ENCODE measurements around the gene TUSC1.
"Not testable (repeated sequence)": the region's sequence is repeated elsewhere in the genome, so short reads cannot be mapped to it uniquely, and the experiment has no call there.

Gene TUSC1

DNA sequence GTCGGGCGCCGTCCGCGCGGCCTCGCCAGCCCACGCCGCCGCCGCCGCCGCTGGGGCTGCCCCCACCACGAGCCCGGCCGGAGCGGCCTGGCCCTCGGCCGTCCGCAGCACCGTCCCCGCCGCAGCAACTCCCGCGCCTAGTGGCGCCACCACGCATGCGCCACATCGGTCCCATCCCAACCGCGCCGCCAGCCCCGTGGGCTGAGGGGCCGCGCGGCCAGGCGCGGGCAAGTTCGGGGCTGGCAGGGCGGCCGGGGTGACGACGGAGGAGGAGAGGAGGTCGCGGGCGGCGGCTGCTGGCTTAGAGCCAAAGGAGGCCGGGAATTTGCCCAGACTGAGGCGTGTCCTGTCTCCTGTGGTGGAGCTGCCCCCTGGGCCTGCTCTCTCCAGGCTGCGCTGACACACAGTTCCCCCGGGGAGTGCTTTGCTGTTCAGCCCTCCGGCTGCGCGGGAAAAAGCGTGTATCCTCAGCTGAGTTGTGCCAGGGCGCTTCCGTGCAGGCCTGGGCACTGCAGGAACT lies at the start of gene TUSC1:
TSS of gene TUSC1 (minus strand) at position 298 of the 520 bp plus-strand sequence. CDS start at position 166, 132 bp downstream.
- DNase-seq = peak; percentile 61 to 97 (median 76)
- intact Hi-C loops (cut with DNase I) = no loop called here

DNA sequence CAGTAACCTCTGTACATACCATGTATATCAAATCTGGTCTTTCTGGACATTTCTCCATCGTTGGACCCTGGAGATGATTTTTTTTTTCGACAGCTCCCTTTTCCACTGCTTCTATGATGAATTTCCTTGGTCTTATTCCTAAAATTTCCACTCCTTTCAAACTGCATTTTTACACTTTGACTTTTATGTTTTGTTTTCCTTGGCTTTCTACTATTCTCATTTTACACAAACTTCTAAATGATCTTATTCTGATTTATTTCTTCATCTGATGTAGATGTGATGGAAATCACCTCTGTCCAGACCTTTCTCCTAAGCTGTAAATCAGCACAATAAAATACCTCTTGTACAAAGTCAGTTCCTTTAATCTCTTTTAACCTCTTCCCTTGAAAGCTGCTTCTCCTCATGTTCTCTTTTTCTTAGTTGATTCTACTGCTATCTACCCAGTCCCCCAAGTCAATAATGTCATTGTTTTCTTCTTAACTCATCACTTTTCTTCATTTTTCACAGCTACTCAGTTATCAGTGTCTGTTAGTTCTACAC lies 48.7 kb upstream of the TUSC1 start:
- DNase-seq = no peak
- intact Hi-C loops (cut with DNase I) = no loop called here

DNA sequence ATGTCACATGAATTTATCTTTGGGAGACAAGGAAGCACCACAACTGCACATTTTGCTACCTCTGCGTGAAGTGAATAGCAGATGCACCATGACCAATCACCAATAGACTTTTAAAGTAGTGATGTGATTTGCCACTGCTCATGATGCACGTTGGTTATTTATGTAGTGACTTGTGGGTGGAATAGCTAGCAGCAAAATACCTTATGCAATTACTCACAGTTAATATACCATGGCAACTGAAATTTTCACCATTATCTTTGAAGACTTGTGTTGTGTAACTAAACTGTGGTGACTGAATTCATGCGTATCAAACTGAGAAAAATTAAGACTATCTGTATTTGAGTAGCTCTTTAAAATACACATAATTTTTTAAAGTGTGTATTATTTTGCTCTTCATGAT lies 46.2 kb upstream of the TUSC1 start:
- no peak for DNase-seq
- intact Hi-C loops (cut with DNase I) = no loop called here

DNA sequence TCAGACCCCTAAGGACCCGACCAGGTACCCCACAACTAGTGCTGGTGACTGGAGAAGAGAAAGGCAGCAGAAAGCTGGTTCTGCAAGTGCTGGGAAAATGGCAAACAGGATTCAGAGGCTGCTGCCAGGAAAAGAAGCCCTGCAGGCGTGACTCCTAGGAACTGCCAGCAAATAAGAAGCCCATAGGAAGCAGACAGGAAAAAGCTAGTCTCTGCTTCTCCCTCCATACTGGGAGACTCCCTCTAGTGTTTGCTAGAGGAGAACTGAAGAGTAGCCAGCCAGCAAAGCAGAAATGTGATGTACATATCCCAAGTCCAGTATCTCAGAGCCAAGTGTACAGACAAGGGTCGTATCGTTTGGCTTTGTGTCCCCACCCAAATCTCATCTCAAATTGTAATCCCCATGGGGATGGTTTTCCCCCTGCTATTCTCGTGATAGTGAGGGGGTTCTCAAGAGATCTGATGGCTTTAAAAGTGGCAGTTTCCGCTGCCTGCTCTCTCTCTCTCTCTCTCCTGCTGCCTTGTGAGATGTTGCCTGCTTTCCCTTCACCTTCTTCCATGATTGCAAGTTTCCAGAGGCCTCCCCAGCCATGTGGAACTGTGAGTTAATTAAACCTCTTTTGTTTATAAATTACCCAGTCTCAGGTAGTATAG lies 38.1 kb upstream of the TUSC1 start:
- DNase-seq = peak in 1 of 10 donors; percentile 14
- intact Hi-C loops (cut with DNase I) = no loop called here

DNA sequence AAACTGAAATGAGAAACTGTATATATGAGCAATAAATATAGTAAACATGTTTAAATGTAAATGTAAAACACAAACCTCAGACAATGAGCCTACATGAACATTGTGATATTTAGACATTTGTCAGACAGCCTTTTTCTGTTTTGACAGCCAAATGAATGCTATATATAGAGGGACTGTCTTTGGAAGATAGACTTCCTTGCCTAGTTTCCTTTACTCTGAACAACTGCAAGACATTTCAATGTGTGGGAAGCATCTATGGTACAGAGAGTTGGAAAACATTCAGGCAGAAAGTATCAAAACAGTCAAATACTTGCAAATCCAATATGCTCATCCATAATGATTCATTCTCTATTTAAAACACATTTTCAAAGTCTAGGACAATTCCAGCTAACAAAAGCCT lies 31.7 kb upstream of the TUSC1 start:
- intact Hi-C loops (cut with DNase I) = no loop called here
- no peak for DNase-seq

DNA sequence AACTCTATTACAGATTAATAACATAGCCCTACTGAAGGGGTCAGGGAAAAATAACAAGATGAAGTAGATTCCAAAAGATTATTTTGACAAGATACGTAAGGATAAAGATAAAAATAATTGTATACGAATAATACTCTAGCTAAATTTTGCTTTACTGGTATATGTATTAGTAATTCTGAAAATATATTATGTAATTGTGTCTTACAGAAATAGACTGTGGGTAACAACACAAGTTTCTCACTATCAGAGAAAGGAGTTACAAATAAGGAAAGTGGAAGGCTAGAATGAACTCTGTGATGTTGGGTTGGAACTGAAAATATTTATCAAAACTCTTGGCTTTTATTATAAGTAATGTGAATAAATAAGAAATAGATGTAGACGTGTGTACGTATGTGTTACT lies 26.6 kb upstream of the TUSC1 start:
- no peak for DNase-seq

DNA sequence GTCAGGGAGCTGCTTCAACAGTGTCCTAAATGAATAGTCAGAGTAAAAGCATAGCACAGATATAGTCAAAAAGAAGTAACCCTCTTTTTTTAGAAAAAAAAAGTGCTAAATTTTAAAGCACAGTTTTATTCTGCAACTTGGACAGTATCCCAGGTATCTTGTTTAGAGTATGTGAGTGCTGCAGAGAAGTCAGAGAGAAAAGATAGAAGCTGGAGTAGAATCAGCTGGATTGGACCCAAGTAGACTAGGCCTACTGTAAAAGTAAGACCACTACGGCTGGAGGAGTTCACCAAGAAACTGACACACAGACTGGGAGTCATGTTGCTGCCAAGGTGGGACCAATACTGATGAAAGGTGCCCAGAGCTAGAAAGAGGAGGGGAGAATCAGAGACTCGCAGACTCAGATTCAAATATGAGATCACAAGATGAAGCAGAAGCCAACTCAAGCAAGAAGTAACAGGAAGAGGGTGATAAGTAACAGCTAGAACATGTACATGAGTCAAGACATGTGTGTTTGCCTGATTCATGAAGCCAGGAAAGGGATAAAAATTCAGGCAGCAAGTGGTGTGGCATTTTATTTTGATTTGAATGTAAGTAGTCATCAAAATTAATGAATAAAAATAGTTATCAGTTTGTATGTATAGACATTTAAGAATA lies 25.6 kb upstream of the TUSC1 start:
- intact Hi-C loops (cut with DNase I) = no loop called here
- no peak for DNase-seq

More for the DNA sequence above, 26.6 kb upstream of the TUSC1 start:
- intact Hi-C loops (cut with DNase I) = no loop called here

DNA sequence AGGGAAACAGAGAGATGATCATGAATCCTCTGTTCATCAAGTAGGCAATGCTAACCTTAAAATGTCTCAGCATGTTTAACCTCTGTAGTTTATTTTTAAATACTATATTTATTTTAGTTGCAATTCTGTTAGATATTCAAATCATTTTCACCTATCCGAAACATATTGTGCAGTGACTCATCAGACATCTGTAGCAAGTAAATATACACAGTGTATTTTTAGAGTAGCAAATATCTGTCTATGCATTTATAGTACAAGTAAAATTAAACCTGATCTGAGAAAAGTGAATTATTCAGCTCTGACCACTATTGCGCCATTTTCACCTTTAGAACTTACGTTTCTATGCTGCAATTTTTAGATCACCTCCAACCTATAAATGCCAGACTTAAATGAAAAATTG lies 24.3 kb upstream of the TUSC1 start:
- intact Hi-C loops (cut with DNase I) = no loop called here
- no peak for DNase-seq

- intact Hi-C loops (cut with DNase I) = not testable (repeated sequence)
Observed at GRCh38 chr9:25700899-25701298, 22.7 kb upstream of the TUSC1 start.

GRCh38 chr9:25700430-25700829 lies 22.2 kb upstream of the TUSC1 start:
- no peak for DNase-seq
- intact Hi-C loops (cut with DNase I) = no loop called here

More at GRCh38 chr9:25700899-25701298, 22.7 kb upstream of the TUSC1 start:
- not testable (repeated sequence) for DNase-seq

DNA sequence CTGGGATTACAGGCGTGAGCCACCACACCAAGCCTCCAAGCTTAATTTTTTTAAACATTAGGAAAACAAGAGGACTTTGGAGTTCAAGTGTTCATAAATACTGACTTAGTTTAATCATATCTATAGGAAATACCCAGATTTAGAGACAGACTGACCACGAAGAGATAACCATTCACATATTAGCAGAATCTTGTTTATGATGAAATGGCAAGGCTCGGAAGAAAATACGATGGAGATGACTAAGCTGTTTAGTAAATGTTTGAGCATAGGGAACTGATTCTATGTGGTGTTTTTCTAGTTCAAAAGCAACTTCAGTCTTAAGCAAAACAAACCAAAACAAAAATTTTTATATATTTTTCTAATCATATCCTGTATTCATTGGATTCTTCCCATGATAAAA lies 13.5 kb upstream of the TUSC1 start:
- intact Hi-C loops (cut with DNase I) = no loop called here
- DNase-seq = no peak

GRCh38 chr9:25684321-25684720 lies 6.1 kb upstream of the TUSC1 start:
- intact Hi-C loops (cut with DNase I) = no loop called here
- no peak for DNase-seq

DNA sequence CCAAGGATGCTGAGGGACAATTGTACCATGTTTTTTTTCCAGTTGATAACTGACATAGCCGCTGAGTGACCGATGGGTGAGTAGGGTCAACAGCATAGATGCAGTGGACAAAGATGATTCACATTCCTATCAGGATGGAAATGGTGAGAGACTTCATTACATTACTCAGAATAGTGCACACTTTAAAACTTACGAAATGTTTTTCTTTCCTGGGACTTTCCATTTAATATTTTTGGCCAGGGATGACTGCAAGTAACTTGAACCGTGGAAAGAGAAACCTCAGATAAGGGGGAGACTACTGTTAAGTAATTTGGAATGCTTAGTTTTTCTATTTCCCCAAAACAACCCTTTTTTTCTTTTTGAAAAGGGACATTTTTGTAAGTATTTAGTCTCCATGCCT lies 3.0 kb upstream of the TUSC1 start:
- intact Hi-C loops (cut with DNase I) = no loop called here
- no peak for DNase-seq

DNA sequence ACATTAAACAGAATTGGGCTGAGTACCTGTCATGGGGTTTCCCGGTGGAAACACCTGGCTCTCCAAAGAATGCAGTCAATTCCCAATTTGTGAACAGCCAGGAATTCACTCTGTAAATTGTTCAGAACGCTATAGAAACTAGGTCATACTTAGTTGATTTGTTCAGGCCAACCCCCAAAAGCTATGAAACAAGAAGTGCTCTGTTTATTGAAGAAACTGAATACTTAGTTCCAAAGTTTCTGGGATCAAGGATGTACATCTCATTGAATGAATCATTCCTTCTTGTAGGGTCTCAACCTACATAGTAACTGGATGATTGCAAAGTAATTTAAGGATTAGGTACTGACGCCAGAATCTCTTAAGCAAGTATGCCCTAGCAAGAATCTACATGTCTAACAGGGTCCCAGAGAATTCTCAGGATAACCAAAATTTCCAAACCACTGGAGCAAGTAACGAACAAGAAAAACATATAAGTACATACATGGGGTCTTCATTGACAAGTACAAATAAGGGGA lies 659 bp upstream of the TUSC1 start:
- no peak for DNase-seq
- intact Hi-C loops (cut with DNase I) = no loop called here

GRCh38 chr9:25677301-25678146 lies 720 bp downstream of the TUSC1 start:
- intact Hi-C loops (cut with DNase I) = no loop called here
- peak; percentile 60 to 97 (median 72) for DNase-seq

DNA sequence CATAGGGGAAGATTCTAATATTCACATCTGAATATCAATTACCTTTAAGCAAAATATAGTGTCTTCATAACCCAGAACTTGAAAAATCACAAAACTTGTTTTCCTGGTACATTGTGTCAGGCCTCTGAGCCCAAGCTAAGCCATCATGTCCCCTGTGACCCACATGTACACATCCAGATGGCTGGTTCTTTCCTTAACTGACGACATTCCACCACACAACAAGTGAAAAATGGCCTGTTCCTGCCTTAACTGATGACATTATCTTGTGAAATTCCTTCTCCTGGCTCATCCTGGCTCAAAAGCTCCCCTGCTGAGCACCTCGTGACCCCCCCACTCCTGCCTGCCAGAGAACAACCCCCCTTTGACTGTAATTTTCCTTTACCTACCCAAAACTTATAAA lies 2.4 kb downstream of the TUSC1 start:
- DNase-seq; intact Hi-C loops (cut with DNase I): not testable (repeated sequence)

- DNase-seq = no peak
- intact Hi-C loops (cut with DNase I) = no loop called here
Observed at GRCh38 chr9:25658571-25658970, 19.7 kb downstream of the TUSC1 start.

- intact Hi-C loops (cut with DNase I) = no loop called here
- no peak for DNase-seq
Observed at GRCh38 chr9:25654417-25654816, 23.8 kb downstream of the TUSC1 start.

GRCh38 chr9:25648116-25648515 lies 30.1 kb downstream of the TUSC1 start:
- DNase-seq = no peak
- intact Hi-C loops (cut with DNase I) = no loop called here

GRCh38 chr9:25636026-25636425 lies 42.2 kb downstream of the TUSC1 start:
- intact Hi-C loops (cut with DNase I) = no loop called here
- DNase-seq = no peak

- intact Hi-C loops (cut with DNase I) = no loop called here
- no peak for DNase-seq
Observed at GRCh38 chr9:25629231-25629630, 49.0 kb downstream of the TUSC1 start.

Data from posterior cingulate gyrus (tissue), 11 donors.